NCI-H2029 treated with DMSO at 0.1 percent for 48 hours (cell line): ENCODE data around the gene CMSS1.
"Not testable (repeated sequence)": the region's sequence is repeated elsewhere in the genome, so short reads cannot be mapped to it uniquely, and the experiment has no call there.

Source experiments
- DNase-seq: peaks from one replicate; lab custom pipeline; 2025; lab: John Stamatoyannopoulos, UW

Gene CMSS1

GRCh38 chr3:99818818-99819217 is 1.2 kb downstream of the CMSS1 start:
- DNase-seq = no peak

GRCh38 chr3:99823723-99824711 is 6.4 kb downstream of the CMSS1 start:
- DNase-seq = no peak

GRCh38 chr3:99825004-99825640 is 7.5 kb downstream of the CMSS1 start:
- no peak for DNase-seq

GRCh38 chr3:99829844-99830243 is 12.2 kb downstream of the CMSS1 start:
- DNase-seq = no peak

DNA sequence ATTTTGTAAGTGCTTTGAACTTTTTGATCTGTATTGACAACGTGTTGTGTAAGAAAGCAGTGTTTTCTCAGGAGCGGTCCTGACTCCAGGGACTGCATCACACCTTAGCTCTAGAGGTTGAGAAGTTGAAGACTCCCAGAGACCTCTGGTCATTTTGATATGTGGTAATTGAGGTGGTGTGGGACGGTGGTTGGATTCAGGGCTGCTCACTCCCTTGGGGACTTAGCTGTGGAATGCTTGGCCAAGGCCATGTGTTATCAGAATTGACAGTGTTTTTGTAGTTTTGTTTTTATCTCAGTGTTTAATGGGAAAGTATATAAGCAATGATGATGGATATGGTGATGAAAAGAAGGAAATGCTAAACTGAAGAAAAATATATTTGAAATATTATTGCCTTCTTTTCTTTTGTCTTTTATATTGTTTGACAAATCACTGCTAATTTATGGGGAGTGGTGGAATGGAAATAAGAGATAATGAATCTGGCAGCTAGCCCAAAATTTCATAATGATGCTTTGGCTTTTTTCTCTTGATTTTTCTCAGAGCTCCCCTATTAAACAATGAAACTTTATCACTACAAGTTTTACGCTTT is 16.0 kb downstream of the CMSS1 start:
- no peak for DNase-seq

DNA sequence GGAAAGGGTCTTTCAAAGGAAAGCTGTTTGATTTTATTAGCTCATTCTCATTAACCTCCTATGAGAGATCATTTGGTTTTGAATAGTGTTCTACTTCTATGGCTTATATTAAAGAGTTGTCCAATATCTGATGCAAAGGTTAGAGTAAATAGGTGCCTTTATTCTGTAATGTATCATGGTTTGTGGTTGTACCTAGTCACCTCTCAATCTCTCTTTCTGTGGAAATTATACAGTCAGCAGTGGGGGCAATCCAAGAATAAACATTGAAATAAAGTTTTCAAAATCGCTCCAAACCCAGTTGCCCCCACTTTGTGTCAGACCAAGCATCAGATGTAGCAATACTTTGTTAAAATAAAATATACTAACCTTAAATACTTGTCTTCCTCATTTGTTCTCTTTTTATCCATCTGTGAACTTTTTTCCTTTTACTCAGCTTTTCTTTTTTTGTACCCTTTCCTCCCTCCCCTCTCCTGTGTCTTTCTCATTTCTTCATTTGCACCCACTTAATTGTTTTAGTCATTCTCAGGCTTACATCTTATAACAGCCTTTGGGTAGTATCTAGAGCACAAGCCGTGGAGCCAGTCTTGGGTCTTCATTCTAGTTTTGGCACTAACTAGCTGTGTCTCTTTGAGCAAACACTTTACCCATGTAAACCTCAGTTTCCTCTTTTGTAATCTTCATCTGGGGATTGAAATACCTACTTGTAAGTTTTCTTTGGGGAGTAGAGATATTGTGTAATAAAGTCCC is 16.7 kb downstream of the CMSS1 start:
- no peak for DNase-seq

GRCh38 chr3:99836681-99837080 is 19.0 kb downstream of the CMSS1 start:
- no peak for DNase-seq

DNA sequence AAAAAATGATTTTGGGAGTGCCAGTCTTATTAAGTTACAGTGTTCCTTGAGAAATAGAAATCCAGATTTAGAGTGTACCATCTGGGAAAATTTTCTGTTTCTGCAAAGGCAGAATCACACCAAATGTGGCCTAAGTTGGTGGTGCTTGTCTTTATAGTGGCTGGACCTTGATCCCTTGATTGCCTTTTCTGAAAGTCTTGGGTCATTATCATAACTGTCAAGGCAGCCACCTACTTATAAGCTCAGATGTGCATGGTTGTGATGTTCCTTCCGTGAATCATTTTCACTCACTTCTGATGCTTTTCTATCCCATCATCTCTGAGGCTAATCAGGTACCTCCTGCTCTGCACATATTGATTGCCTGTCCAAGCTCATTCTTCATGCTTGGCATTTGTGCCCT is 20.1 kb downstream of the CMSS1 start:
- DNase-seq = no peak

- DNase-seq = no peak
Measured at GRCh38 chr3:99838755-99839154, 21.1 kb downstream of the CMSS1 start.

- DNase-seq = no peak
Measured at GRCh38 chr3:99839613-99840012, 22.0 kb downstream of the CMSS1 start.

DNA sequence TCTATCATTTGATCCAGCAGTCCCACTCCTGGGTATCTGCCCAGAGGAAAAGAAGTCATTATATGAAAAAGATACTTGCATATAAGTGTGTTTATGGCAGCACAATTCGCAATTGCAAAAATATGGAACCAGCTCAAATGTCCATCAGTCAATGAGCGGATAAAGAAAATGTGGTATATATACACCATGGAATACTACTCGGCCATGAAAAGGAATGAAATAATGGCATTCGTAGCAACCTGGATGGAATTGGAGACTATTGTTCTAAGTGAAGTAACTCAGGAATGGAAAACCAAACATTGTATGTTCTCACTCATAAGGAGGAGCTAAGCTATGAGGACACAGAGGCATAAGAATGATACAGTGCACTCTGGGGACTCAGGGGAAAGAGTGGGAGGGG is 24.3 kb downstream of the CMSS1 start:
- not testable (repeated sequence) for DNase-seq

GRCh38 chr3:99842826-99843589 is 25.3 kb downstream of the CMSS1 start:
- peak; percentile 19 for DNase-seq

DNA sequence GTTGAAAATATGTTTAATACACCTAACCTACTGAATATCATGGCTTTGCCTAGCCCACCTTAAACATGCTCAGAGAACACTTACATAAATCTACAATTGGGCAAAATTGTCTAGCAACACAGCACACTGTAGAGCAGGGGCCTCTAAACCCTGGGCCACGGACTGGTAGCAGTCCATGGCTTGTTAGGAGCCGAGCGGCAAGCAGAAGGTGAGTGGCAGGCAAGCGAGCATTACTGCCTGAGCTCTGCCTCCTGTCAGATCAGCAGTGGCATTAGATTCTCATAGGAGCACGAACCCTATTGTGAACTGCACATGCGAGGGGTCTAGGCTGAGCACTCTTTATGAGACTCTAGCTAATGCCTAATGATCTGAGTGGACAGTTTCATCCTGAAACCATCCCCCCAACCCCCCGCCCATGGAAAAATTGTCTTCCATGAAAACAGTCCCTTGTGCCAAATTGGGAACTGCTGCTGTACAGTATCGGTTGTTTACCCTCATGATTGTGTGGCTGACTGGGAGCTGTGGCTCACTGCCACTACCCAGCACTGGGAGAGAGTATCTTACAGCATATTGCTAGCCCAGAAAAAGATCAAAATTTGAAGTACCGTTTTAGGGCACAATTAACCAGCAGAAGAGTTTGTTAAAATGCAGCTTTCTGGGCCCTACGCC is 26.1 kb downstream of the CMSS1 start:
- DNase-seq = no peak

DNA sequence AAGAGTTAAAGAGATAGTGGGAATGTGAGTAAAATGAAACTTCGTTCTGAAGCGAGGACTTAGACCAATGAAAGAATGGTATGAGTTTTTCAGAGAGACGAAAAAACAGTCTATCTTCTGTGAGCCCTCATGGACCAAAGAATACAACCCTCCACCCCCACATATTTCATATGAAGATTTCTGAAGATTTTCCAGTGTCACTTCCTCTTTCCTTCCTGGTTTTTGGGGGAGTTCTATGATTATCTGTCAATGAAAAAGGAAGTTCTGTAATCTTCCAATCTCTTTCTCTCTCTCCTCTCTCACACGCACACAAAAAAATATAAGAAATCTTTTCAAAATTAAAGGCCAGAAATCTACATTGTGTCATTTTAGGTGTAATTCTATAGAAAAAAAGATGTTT is 27.7 kb downstream of the CMSS1 start:
- DNase-seq = no peak

GRCh38 chr3:99845999-99846398 is 28.3 kb downstream of the CMSS1 start:
- no peak for DNase-seq

GRCh38 chr3:99846477-99847160 is 29.0 kb downstream of the CMSS1 start:
- no peak for DNase-seq

DNA sequence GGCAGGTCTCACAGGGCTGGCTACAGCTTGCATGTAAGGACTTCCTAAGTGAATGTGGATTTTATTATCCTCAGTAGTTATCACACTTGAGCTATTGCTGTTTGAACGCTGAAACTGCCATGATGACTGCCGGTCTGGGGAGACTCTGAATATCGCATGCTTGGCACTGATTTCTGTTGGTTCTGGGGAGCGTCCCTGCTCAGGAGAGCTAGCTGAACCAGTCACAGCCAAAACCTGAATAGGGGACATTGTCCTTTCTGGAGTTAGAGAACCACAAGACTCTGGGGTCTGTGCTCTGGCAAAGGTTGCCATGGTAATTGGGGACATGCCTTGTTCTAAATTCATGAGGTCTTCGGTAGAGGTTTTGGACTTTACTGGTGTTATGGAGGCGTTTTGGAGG is 30.8 kb downstream of the CMSS1 start:
- no peak for DNase-seq

DNA sequence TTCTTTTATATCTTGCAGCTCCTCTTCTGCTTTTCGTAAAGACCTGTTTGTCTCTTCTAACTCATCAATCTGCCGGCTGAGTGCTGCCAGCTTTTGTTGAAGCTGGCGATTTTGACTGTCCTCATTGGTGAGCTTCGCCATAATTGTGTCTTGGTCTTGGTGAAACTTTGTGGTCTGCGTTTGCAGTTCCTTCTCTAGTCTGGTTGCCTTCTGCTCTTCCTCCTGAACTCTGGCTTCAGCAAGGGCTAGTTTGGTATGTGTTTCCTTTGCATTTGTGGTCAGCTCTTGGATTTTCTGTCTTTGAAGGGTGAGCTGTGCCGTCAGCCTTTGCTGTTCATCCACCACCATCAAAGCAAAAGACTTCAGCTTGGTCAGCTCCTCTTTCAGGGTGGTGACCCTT is 32.9 kb downstream of the CMSS1 start:
- no peak for DNase-seq

GRCh38 chr3:99851955-99852354 is 34.3 kb downstream of the CMSS1 start:
- DNase-seq = no peak

DNA sequence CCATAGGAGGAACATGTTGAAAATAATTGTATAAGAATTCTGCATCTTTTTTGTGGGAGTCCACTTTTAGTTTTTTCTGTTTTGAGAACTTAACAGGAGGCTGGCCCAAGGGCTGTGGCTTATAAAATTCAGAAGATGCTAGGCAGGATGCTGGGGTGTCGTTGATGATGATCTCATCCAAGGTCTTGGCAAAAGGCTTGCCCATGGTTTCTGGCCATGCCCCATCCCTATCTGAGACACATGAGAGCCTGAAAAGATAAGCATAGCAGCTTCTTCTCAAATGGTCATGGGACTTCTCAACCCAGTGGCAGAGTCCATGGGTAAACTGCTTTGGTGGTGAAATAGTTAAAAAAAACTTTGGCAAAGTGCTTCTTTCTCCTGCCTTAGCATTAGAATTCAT is 35.2 kb downstream of the CMSS1 start:
- DNase-seq = no peak
